Subcutaneous abdominal adipose tissue (tissue), 5 donors: ENCODE results near the gene SIAE.

Source experiments
- H3K27ac ChIP-seq: one replicate; pipeline ENCODE4 v1.7.0; 2013; ENCODE audit warnings: low read depth, mild to moderate bottlenecking, inconsistent platforms, low read length, moderate library complexity
- H3K27me3 ChIP-seq, 5 donors: one replicate each; pipeline ENCODE4 v1.7.0; 2013; ENCODE audit warnings: low read length in 5 of 5, inconsistent platforms in 1 of 5; ENCODE audit not compliant: control insufficient read depth in 5 of 5, insufficient read depth in 4 of 5
- H3K36me3 ChIP-seq, 5 donors: one replicate each; pipeline ENCODE4 v1.7.0; 2013; ENCODE audit warnings: low read length in 5 of 5; ENCODE audit not compliant: control insufficient read depth in 5 of 5, insufficient read depth in 5 of 5
- H3K4me1 ChIP-seq, 5 donors: one replicate each; pipeline ENCODE4 v1.7.0; 2013; ENCODE audit warnings: low read length in 5 of 5, mild to moderate bottlenecking in 3 of 5, moderate library complexity in 1 of 5; ENCODE audit not compliant: control insufficient read depth in 5 of 5, insufficient read depth in 5 of 5
- H3K4me3 ChIP-seq, 5 donors: one replicate each; pipeline ENCODE4 v1.7.0; 2013; ENCODE audit warnings: low read length in 5 of 5, low read depth in 1 of 5
- H3K9ac ChIP-seq, 5 donors: one replicate each; pipeline ENCODE4 v1.7.0; 2013; ENCODE audit warnings: low read length in 5 of 5, mild to moderate bottlenecking in 4 of 5, moderate library complexity in 3 of 5
- H3K9me3 ChIP-seq, 5 donors: one replicate each; pipeline ENCODE4 v1.7.0; 2013; ENCODE audit warnings: low read length in 5 of 5; ENCODE audit not compliant: control insufficient read depth in 5 of 5
- donor health status: healthy.
- donor health status: healthy.
- donor health status: healthy.
- donor health status: healthy.
- donor health status: healthy.

SIAE gene

DNA sequence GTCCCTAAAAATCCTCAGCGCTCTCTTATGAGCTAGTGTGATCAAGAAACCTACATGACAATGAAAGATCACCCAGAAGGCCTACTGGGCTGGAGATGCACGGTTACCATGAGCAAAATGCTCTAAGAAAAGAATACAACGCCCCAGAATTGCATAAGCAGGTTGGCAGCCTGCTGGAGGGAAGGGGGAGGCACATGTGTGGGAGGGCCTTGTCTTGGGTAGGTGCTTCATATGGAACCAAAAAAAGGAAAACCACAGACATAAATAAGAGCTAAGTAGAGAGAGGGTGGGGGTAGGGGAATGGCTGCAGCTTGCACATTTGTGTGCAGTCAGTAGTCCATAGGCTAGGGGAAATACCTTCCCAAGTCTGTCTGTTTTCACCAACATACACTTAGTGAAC lies 2.8 kb downstream of the SIAE start:
- Histone ChIP-seq H3K36me3 (peaks cover 5 to 18% (median 10%) of the 10 kb centered on the region in 5 donors), H3K4me3 (no peak overlapping the region), H3K4me1 (peaks cover 0 to 19% (median 18%) of the 10 kb centered on the region in 5 donors), H3K9me3 (no peaks in the 10 kb centered on the region), H3K9ac (no peak overlapping the region), H3K27me3 (no peaks in the 10 kb centered on the region), H3K27ac (no peak overlapping the region)

DNA sequence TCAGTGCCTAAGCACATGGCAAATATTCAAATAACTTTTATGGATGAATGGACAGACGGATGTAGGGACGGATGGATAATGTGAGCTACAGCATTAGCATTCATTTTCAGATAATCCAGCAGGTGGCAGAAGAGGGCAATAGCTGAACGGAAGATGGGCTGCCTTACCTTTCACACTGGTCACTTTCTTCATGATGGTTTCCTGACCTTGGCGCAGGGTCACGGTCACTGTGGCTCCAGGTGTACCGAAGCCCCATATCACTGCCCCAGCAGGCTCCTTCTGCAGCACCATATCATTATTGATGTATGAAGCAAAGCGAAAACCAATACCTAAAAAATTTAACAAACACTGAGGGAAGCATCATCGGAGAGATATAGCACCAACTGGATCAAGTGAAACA lies 4.3 kb downstream of the SIAE start:
- H3K4me3 ChIP-seq: no peak overlapping the region
- H3K4me1 ChIP-seq: peaks cover 0 to 14% (median 12%) of the 10 kb centered on the region in 5 donors
- H3K36me3 ChIP-seq: peaks cover 5 to 19% (median 10%) of the 10 kb centered on the region in 5 donors
- no peak overlapping the region for H3K9ac ChIP-seq
- H3K27me3 ChIP-seq: no peaks in the 10 kb centered on the region
- no peaks in the 10 kb centered on the region for H3K9me3 ChIP-seq
- no peak overlapping the region for H3K27ac ChIP-seq

DNA sequence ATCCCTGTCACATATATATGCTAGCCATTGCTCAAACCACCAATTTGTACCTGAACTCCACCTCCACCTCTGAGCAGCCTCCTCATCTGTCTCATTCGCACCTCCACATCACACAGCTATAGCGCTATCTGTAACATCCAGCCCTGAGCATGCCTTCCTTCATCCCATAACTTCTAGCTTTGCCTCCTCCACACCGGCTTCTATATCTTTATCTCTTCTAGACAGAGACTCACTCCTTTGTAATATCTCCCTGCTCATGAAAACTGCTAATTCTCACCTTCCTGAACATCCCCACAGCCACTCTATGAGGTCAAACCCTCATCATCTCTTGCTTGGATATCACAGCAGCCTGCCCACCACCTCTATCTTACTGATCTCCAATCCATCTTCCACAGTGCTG lies 5.9 kb downstream of the SIAE start:
- Histone ChIP-seq H3K27ac (no peak overlapping the region), H3K27me3 (no peaks in the 10 kb centered on the region), H3K4me3 (no peak overlapping the region), H3K9me3 (no peaks in the 10 kb centered on the region), H3K4me1 (peaks cover 0 to 5% (median 3%) of the 10 kb centered on the region in 5 donors), H3K9ac (no peak overlapping the region), H3K36me3 (peaks cover 5 to 19% (median 10%) of the 10 kb centered on the region in 5 donors)

DNA sequence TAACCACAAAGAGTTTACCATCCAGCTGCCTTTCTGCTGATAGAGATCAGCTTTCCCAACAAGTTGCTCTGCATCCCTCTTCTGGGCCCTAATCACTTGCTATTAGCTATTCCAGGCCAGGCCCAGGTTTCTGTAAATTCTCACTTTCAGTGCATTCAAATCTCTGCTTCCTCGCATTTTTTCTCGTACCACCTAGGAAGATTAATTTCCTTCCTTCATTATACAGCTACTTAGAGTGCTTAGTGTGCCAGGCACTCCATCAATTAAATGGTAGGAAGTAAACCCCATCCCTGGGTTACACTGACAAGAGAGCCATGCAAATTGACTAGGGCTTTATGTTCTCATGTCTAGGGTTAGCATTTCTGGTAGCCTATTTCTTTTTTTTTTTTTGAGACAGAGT lies 9.7 kb downstream of the SIAE start:
- Histone ChIP-seq H3K36me3 (peaks cover 5 to 22% (median 13%) of the 10 kb centered on the region in 5 donors), H3K9me3 (no peaks in the 10 kb centered on the region), H3K27ac (no peak overlapping the region), H3K4me3 (no peak overlapping the region), H3K4me1 (no peaks in the 10 kb centered on the region), H3K9ac (no peak overlapping the region), H3K27me3 (no peaks in the 10 kb centered on the region)

DNA sequence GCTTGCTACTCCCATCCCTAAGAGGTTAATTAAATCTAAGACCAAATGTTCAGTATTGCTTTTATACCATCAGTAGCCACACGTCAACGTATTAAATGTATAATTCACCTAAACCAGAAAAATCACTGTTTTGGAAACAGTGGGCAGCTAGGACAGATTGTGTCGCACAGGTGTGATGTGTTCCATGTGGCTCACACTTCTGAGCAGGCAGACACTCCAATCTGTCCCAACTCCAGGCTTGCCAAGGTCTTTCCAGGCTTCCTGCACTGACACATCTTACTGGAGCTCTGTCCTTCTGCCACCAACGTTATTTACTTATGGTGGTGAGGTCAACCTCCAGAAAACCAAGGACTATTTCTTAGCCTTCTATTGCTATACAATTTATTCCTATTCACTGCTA lies 11.4 kb downstream of the SIAE start:
- H3K9ac ChIP-seq: no peak overlapping the region
- peaks cover 5 to 17% (median 12%) of the 10 kb centered on the region in 5 donors for H3K36me3 ChIP-seq
- H3K27ac ChIP-seq: no peak overlapping the region
- H3K27me3 ChIP-seq: no peaks in the 10 kb centered on the region
- H3K4me1 ChIP-seq: peaks cover 0 to 6% (median 4%) of the 10 kb centered on the region in 5 donors
- H3K4me3 ChIP-seq: no peak overlapping the region
- H3K9me3 ChIP-seq: no peaks in the 10 kb centered on the region

DNA sequence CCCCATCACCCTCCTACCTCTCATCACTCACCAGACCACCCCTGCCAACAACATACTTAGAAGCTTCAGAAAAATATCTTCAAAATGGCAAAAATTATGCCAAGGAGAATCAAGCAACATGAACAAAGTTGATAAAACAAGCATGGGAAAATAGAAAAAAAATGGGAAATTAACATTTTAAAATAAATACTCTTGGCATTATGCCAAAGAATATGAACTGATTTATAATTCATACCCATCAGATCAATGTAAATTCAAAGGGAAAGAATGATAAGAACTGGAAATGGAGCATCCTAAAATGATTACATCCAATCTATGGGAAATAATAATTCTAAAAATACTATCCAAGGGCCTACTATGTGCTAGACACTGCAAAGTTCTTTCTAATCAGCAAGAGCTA lies 12.0 kb downstream of the SIAE start:
- Histone ChIP-seq H3K4me1 (peaks cover 0 to 6% (median 4%) of the 10 kb centered on the region in 5 donors), H3K27me3 (no peaks in the 10 kb centered on the region), H3K9me3 (no peaks in the 10 kb centered on the region), H3K9ac (no peak overlapping the region), H3K27ac (no peak overlapping the region), H3K36me3 (peaks cover 5 to 17% (median 9%) of the 10 kb centered on the region in 5 donors), H3K4me3 (no peak overlapping the region)

DNA sequence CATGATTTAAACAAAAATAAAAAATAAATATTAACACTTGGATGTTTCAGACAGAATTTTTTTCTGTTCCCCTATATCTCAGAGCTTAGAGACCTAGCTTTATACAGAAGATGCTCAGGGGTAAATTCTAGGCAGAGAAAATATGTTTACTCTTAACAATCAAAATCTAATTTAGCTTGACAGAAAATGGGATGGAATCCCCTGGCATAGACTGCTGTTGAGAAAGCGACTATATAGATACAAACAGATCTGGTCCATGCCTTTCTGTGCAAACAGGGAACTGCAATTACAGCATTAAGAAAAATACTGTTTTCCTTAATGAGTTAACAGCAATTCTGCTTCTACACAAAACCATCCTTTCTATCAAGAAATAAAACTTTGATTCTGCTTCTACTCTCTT lies 14.6 kb downstream of the SIAE start:
- peaks cover 0 to 6% (median 4%) of the 10 kb centered on the region in 5 donors for H3K4me1 ChIP-seq
- H3K4me3 ChIP-seq: no peak overlapping the region
- no peaks in the 10 kb centered on the region for H3K27me3 ChIP-seq
- H3K9ac ChIP-seq: no peak overlapping the region
- H3K9me3 ChIP-seq: no peaks in the 10 kb centered on the region
- no peak overlapping the region for H3K27ac ChIP-seq
- peaks cover 0 to 15% (median 6%) of the 10 kb centered on the region in 5 donors for H3K36me3 ChIP-seq

DNA sequence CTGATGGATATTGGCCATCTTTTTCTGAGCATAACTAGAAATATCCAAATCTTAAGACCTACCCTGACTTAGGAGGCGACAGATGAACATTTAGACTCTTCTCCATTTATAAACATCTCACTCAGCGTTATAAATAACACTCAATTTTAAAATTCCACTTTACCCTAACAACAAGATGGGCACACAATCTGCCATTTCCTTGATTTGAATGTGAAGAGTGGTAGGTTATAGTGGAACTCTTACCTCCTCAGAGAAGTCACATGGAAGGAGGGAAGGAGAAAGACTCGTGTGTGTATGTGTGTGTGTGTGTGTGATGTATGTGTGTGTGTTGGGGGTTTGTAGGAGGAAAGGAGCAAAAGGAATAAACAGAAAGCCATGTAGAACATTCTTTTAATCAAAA lies 15.0 kb downstream of the SIAE start:
- Histone ChIP-seq H3K27ac (no peak overlapping the region), H3K4me1 (peaks cover 0 to 6% (median 4%) of the 10 kb centered on the region in 5 donors), H3K27me3 (no peaks in the 10 kb centered on the region), H3K4me3 (no peak overlapping the region), H3K9ac (no peak overlapping the region), H3K9me3 (no peaks in the 10 kb centered on the region), H3K36me3 (peaks cover under 1 to 18% (median 6%) of the 10 kb centered on the region in 5 donors)

DNA sequence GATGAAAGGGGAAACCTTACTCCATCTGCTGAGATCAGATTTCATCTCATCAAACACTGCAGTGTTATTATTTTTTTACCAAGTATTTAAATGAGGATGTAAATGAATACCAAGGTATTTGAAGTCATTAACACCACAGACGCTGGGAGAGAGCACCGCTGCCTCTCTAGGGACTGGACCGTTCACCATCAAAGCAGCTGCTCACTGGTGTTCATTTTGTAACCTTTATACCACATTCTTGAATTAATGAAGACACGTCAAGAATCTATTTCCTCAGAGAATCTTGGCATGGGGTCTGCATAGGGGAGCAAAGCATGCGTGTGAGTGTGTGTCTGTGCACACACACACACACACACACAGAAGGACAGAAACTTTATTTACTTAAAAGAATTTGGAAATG lies 15.6 kb downstream of the SIAE start:
- Histone ChIP-seq H3K9me3 (no peaks in the 10 kb centered on the region), H3K36me3 (peaks cover 5 to 23% (median 7%) of the 10 kb centered on the region in 5 donors), H3K9ac (no peak overlapping the region), H3K4me1 (peaks cover 0 to 6% (median 4%) of the 10 kb centered on the region in 5 donors), H3K4me3 (no peak overlapping the region), H3K27ac (no peak overlapping the region), H3K27me3 (no peaks in the 10 kb centered on the region)

DNA sequence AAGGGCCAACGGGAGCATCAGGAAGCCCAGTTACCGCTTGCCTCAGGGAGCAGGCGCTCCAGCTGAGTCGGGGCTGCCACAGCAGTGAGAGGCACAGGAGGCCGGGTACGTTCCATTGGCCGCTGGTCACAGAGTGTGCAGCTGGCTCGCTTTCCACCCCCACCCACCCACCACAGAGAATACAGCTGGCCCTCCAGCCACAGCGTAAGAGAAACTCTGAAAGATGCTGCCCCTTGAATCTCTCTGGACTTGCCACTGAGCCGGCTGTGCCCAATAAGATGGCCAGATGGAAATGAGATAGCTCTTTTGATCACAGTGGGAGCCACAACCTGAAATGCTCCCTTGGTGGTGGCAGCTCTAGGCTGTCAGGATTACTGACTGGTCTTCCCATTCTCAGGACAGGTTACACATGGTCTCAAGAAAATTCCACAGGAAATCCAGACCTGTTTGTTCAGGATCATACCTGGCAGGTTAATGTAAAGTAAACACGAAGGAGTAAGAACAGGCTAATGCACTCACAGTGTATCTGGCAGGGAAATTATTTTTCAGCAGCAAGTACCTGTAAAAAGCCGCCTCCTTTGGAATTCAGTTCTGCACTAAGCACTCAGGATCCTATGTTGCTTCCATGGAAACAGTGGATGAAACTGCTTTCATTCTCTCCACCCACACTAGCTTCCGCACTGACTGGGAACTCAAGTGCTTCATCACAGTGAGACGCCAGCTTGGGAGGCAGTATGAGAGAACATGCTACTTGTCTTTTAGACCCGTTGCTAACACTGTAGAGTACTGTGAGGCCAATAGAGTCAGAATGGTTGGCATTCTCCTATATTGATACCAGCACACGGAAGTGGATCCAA lies 16.5 kb downstream of the SIAE start:
- Histone ChIP-seq H3K27me3 (no peaks in the 10 kb centered on the region), H3K9ac (no peak overlapping the region), H3K9me3 (no peaks in the 10 kb centered on the region), H3K36me3 (peaks cover 5 to 24% (median 8%) of the 10 kb centered on the region in 5 donors), H3K27ac (no peak overlapping the region), H3K4me1 (peaks cover 0 to 6% (median 4%) of the 10 kb centered on the region in 5 donors), H3K4me3 (no peak overlapping the region)
